SU-DHL-6 (cell line): ENCODE data around the gene SIX5.

ENCODE experiments used
- H2AFZ ChIP-seq: fragments of 200-600 bp; sonication (generic); 2 replicates; pipeline ENCODE4 v1.6.1; 2014; ENCODE audit warnings: low read depth, mild to moderate bottlenecking, moderate library complexity, mixed read lengths, antibody characterized with exemption, low read length; ENCODE audit not compliant: severe bottlenecking
- H3F3A ChIP-seq: fragments of 200-600 bp; shearing (Covaris generic); 2 replicates; pipeline ENCODE4 v1.6.0; 2016; ENCODE audit warnings: antibody characterized with exemption, mild to moderate bottlenecking; ENCODE audit not compliant: insufficient read depth
- H3K27ac ChIP-seq: fragments of 200-600 bp; sonication (generic); 2 replicates; pipeline ENCODE4 v1.5.1; 2016; ENCODE audit warnings: low read depth, mild to moderate bottlenecking, low read length, moderate library complexity, mixed read lengths
- H3K27me3 ChIP-seq: fragments of 200-600 bp; sonication (generic), shearing (Covaris generic); 2 replicates; pipeline ENCODE4 v1.6.0; 2014; ENCODE audit warnings: mild to moderate bottlenecking, low read length
- H3K36me3 ChIP-seq: fragments of 200-600 bp; sonication (generic); 2 replicates; pipeline ENCODE4 v1.6.1; 2014; ENCODE audit warnings: mild to moderate bottlenecking, low read length, mixed read lengths
- H3K4me2 ChIP-seq: fragments of 300-600, 200-600 bp; shearing (Covaris generic), sonication (generic); 2 replicates; pipeline ENCODE4 v1.6.0; 2014; ENCODE audit warnings: low read length, low read depth, mild to moderate bottlenecking; ENCODE audit not compliant: poor library complexity, severe bottlenecking
- H3K4me3 ChIP-seq: fragments of 200-600 bp; sonication (generic); 2 replicates; pipeline ENCODE4 v1.5.1; 2014; ENCODE audit warnings: antibody characterized with exemption, low read length, mild to moderate bottlenecking, mixed read lengths; ENCODE audit not compliant: insufficient read depth, poor library complexity, severe bottlenecking
- H3K79me2 ChIP-seq: fragments of 200-600 bp; sonication (generic); 2 replicates; pipeline ENCODE4 v1.6.1; 2014; ENCODE audit warnings: mild to moderate bottlenecking, low read length, moderate library complexity; ENCODE audit not compliant: insufficient read depth
- H3K9ac ChIP-seq: fragments of 200-600 bp; sonication (generic); 2 replicates; pipeline ENCODE4 v1.7.0; 2014; ENCODE audit warnings: mild to moderate bottlenecking, low read length
- H3K9me2 ChIP-seq: fragments of 200-600 bp; sonication (generic); replicated peaks from 2 replicates; pipeline ENCODE4 v1.6.1; 2014; ENCODE audit warnings: low read length; ENCODE audit not compliant: insufficient read depth
- H3K9me3 ChIP-seq: fragments of 200-600 bp; sonication (generic); 2 replicates; pipeline ENCODE4 v1.6.1; 2014; ENCODE audit warnings: low read length, mixed read lengths; ENCODE audit not compliant: insufficient read depth
- H4K20me1 ChIP-seq: fragments of 200-600 bp; sonication (generic); 2 replicates; pipeline ENCODE4 v1.6.1; 2014; ENCODE audit warnings: low read depth, mild to moderate bottlenecking, antibody characterized with exemption, low read length, moderate library complexity, mixed read lengths
- CTCF ChIP-seq: fragments of 200-600 bp; sonication (generic); IDR thresholded peaks from one replicate; pipeline ENCODE4 v1.5.1; 2017; ENCODE audit warnings: antibody characterized with exemption, mild to moderate bottlenecking, low read length, moderate library complexity; ENCODE audit not compliant: insufficient read depth, poor library complexity, severe bottlenecking
- EZH2phosphoT487 ChIP-seq: fragments of 200-600 bp; sonication (generic), shearing (Covaris generic); conservative IDR thresholded peaks from 2 replicates; pipeline ENCODE4 v1.6.1; 2018; ENCODE audit warnings: mild to moderate bottlenecking, antibody characterized with exemption, low read length, moderate library complexity, mixed read lengths

SIX5 gene

GRCh38 chr19:45761714-45762113 is 7.3 kb downstream of the SIX5 start:
- H2AFZ ChIP-seq = no peak overlapping the region
- no peaks in the 10 kb centered on the region for H3F3A ChIP-seq
- H3K4me3 ChIP-seq = no peak overlapping the region
- H4K20me1 ChIP-seq = no peaks in the 10 kb centered on the region
- TF ChIP-seq CTCF (no peak), EZH2phosphoT487 (no peak)
- no peaks in the 10 kb centered on the region for H3K9me2 ChIP-seq
- H3K79me2 ChIP-seq = no peaks in the 10 kb centered on the region
- no peak overlapping the region for H3K9ac ChIP-seq
- H3K9me3 ChIP-seq = no peaks in the 10 kb centered on the region
- H3K4me2 ChIP-seq = no peak overlapping the region
- H3K36me3 ChIP-seq = no peaks in the 10 kb centered on the region
- H3K27me3 ChIP-seq = no peaks in the 10 kb centered on the region
- no peak overlapping the region for H3K27ac ChIP-seq

- H3K79me2 ChIP-seq = no peaks in the 10 kb centered on the region
- H3K9me3 ChIP-seq = no peaks in the 10 kb centered on the region
- H3F3A ChIP-seq = no peaks in the 10 kb centered on the region
- no peaks in the 10 kb centered on the region for H4K20me1 ChIP-seq
- H2AFZ ChIP-seq = no peak overlapping the region
- no peaks in the 10 kb centered on the region for H3K27me3 ChIP-seq
- TF ChIP-seq EZH2phosphoT487 = no peak
- no peak for TF ChIP-seq CTCF
- no peak overlapping the region for H3K9ac ChIP-seq
- H3K4me3 ChIP-seq = no peak overlapping the region
- H3K27ac ChIP-seq = no peak overlapping the region
- no peak overlapping the region for H3K4me2 ChIP-seq
- H3K36me3 ChIP-seq = no peaks in the 10 kb centered on the region
- H3K9me2 ChIP-seq = no peaks in the 10 kb centered on the region
Observed at GRCh38 chr19:45758921-45759320, 10.1 kb downstream of the SIX5 start.

- H3K27me3 ChIP-seq = no peaks in the 10 kb centered on the region
- H3K4me2 ChIP-seq = no peak overlapping the region
- no peaks in the 10 kb centered on the region for H3K79me2 ChIP-seq
- no peak overlapping the region for H3K27ac ChIP-seq
- H4K20me1 ChIP-seq = no peaks in the 10 kb centered on the region
- no peak overlapping the region for H3K4me3 ChIP-seq
- H2AFZ ChIP-seq = no peak overlapping the region
- no peak overlapping the region for H3K9ac ChIP-seq
- H3K9me2 ChIP-seq = no peaks in the 10 kb centered on the region
- H3K36me3 ChIP-seq = no peaks in the 10 kb centered on the region
- no peaks in the 10 kb centered on the region for H3K9me3 ChIP-seq
- H3F3A ChIP-seq = no peaks in the 10 kb centered on the region
- TF ChIP-seq EZH2phosphoT487 (no peak), CTCF (no peak)
Observed at GRCh38 chr19:45757695-45758094, 11.4 kb downstream of the SIX5 start.
